GM23338 (cell line): ENCODE results near the gene BST2. TPM values are rescaled to one million over a fixed set of nuclear protein-coding genes. Genes with fewer than 3 reads are reported as not detected.

Experiments
- ATAC-seq: fragments of 200-7000 bp; cut with Tn5 transposase; 3 replicates; pipeline ENCODE4 v1.9.1; 2020
- DNase-seq: peaks from one replicate; pipeline ENCODE4 v3.0.0-alpha.2; 2015; ENCODE audit warnings: low spot score
- H2AFZ ChIP-seq: fragments of 200-600 bp; sonication (generic); 2 replicates; pipeline ENCODE4 v1.8.0; 2016; ENCODE audit warnings: antibody characterized with exemption, mild to moderate bottlenecking, moderate library complexity
- H3F3A ChIP-seq: fragments of 200-600 bp; sonication (generic); replicated peaks from 2 replicates; pipeline ENCODE4 v1.8.0; 2017; ENCODE audit warnings: antibody characterized with exemption, mixed run types, low read depth
- H3K27ac ChIP-seq: fragments of 200-600 bp; sonication (generic); 2 replicates; pipeline ENCODE4 v1.6.1; 2016; ENCODE audit warnings: low read depth
- H3K27me3 ChIP-seq: fragments of 200-600 bp; sonication (generic); 2 replicates; pipeline ENCODE4 v1.8.0; 2016; ENCODE audit warnings: mild to moderate bottlenecking, mixed run types, moderate library complexity; ENCODE audit not compliant: insufficient read depth
- H3K36me3 ChIP-seq: fragments of 200-600 bp; sonication (generic); 2 replicates; pipeline ENCODE4 v1.8.0; 2016; ENCODE audit warnings: mild to moderate bottlenecking; ENCODE audit not compliant: insufficient read depth
- H3K4me1 ChIP-seq: fragments of 200-600 bp; sonication (generic); 2 replicates; pipeline ENCODE4 v1.8.0; 2016; ENCODE audit warnings: mild to moderate bottlenecking, moderate library complexity; ENCODE audit not compliant: insufficient read depth
- H3K4me2 ChIP-seq: fragments of 200-600 bp; sonication (generic); 2 replicates; pipeline ENCODE4 v1.7.1; 2017; ENCODE audit warnings: mixed run types
- H3K4me3 ChIP-seq: fragments of 200-600 bp; sonication (generic); 2 replicates; pipeline ENCODE4 v1.6.1; 2016; ENCODE audit warnings: mixed run types
- H3K79me2 ChIP-seq: fragments of 200-600 bp; sonication (generic); replicated peaks from 2 replicates; pipeline ENCODE4 v1.8.0; 2017; ENCODE audit warnings: mild to moderate bottlenecking; ENCODE audit not compliant: insufficient read depth
- H3K9me2 ChIP-seq: fragments of 200-600 bp; sonication (generic); 2 replicates; pipeline ENCODE4 v1.8.0; 2017; ENCODE audit not compliant: insufficient read depth
- H4K20me1 ChIP-seq: fragments of 200-600 bp; sonication (generic); replicated peaks from 2 replicates; pipeline ENCODE4 v1.8.0; 2017; ENCODE audit warnings: mild to moderate bottlenecking; ENCODE audit not compliant: insufficient read depth
- H3K27ac Mint-ChIP-seq: 2 replicates; pipeline ENCODE4 v1.8.0; 2020; ENCODE audit warnings: inconsistent platforms, mild to moderate bottlenecking, moderate library complexity, mixed read lengths
- H3K27me3 Mint-ChIP-seq: 3 replicates; pipeline ENCODE4 v1.8.0; 2022; ENCODE audit warnings: low read depth, mild to moderate bottlenecking, moderate library complexity, mixed read lengths, inconsistent platforms; ENCODE audit not compliant: insufficient read depth, poor library complexity
- H3K36me3 Mint-ChIP-seq: 3 replicates; pipeline ENCODE4 v1.8.0; 2021; ENCODE audit warnings: low read depth, mild to moderate bottlenecking, inconsistent platforms, moderate library complexity, mixed read lengths
- H3K4me1 Mint-ChIP-seq: 3 replicates; pipeline ENCODE4 v1.8.0; 2020; ENCODE audit warnings: mild to moderate bottlenecking, inconsistent platforms, mixed read lengths
- H3K4me3 Mint-ChIP-seq: 3 replicates; pipeline ENCODE4 v1.8.0; 2021; ENCODE audit warnings: moderate library complexity, mild to moderate bottlenecking, inconsistent platforms, mixed read lengths
- H3K9me3 Mint-ChIP-seq: 3 replicates; pipeline ENCODE4 v1.8.0; 2020; ENCODE audit warnings: moderate library complexity, mild to moderate bottlenecking, inconsistent platforms, mixed read lengths
- CREB1 ChIP-seq: fragments of 250-450 bp; sonication (Bioruptor Pico); IDR thresholded peaks from 2 replicates; pipeline ENCODE4 v1.5.0; 2020; ENCODE audit warnings: low read depth, mild to moderate bottlenecking, moderate library complexity
- CTCF ChIP-seq, 2 experiments: fragments of 200-600 bp in 1 of 2; sonication (generic) in 1 of 2; conservative IDR thresholded peaks; 2 replicates each; pipeline versions ENCODE4 v1.5.1 to v1.6.1; 2016 to 2017; ENCODE audit warnings: antibody characterized with exemption in 2 of 2, low read depth in 2 of 2, mild to moderate bottlenecking in 2 of 2, moderate library complexity in 1 of 2
- ETS1 ChIP-seq: IDR thresholded peaks from 2 replicates; pipeline ENCODE4 v1.6.1; 2016; ENCODE audit warnings: antibody characterized with exemption
- EZH2 ChIP-seq: fragments of 200-600 bp; sonication (generic); IDR thresholded peaks from one replicate; pipeline ENCODE4 v1.8.0; 2017; ENCODE audit warnings: antibody characterized with exemption, mild to moderate bottlenecking, low read depth; ENCODE audit not compliant: unreplicated experiment
- EZH2phosphoT487 ChIP-seq: fragments of 200-600 bp; sonication (generic); IDR thresholded peaks from one replicate; pipeline ENCODE4 v1.8.1; 2018; ENCODE audit warnings: antibody characterized with exemption; ENCODE audit not compliant: unreplicated experiment
- JUNB ChIP-seq: IDR thresholded peaks from one replicate; pipeline ENCODE4 v1.6.1; 2016; ENCODE audit warnings: antibody characterized with exemption; ENCODE audit not compliant: unreplicated experiment
- NANOG ChIP-seq: IDR thresholded peaks from 2 replicates; pipeline ENCODE4 v1.6.1; 2016; ENCODE audit warnings: antibody characterized with exemption, borderline replicate concordance
- POLR2AphosphoS5 ChIP-seq: IDR thresholded peaks from 2 replicates; pipeline ENCODE4 v1.6.1; 2016; ENCODE audit warnings: antibody characterized with exemption, low read depth
- REST ChIP-seq: IDR thresholded peaks from one replicate; pipeline ENCODE4 v1.6.1; 2018; ENCODE audit warnings: antibody characterized with exemption; ENCODE audit not compliant: unreplicated experiment
- STAT1 ChIP-seq: IDR thresholded peaks from one replicate; pipeline ENCODE4 v1.6.1; 2016; ENCODE audit warnings: antibody characterized with exemption; ENCODE audit not compliant: unreplicated experiment
- ZNF114 ChIP-seq: fragments of 250-450 bp; sonication (Bioruptor Pico); IDR thresholded peaks from 2 replicates; pipeline ENCODE4 v1.5.0; 2020; ENCODE audit warnings: mild to moderate bottlenecking, moderate library complexity
- ZNF331 ChIP-seq: fragments of 250-450 bp; sonication (Bioruptor Pico); IDR thresholded peaks from 2 replicates; pipeline ENCODE4 v1.5.0; 2020; ENCODE audit warnings: low read depth, mild to moderate bottlenecking, moderate library complexity
- ZNF462 ChIP-seq: fragments of 250-450 bp; sonication (Bioruptor Pico); IDR thresholded peaks from 2 replicates; pipeline ENCODE4 v1.5.0; 2020; ENCODE audit warnings: mild to moderate bottlenecking, moderate library complexity
- polyA plus RNA-seq: library from polyadenylated mRNA; unstranded; fragments of >200 nt; fragmentation: Nextera tagmentation; extraction: Ambion mirVana; gene quantifications from 2 replicates; pipeline ENCODE4 v1.2.1, GENCODE V29; 2016
- total RNA-seq: library from RNA; depleted of rRNA; stranded (reverse); fragments of >200 nt; shearing (Covaris generic); gene quantifications from 2 replicates; pipeline ENCODE4 v1.2.3, GENCODE V29; 2014

Gene BST2
- total and polyA plus RNA-seq, 2 experiments from 2014 or later: 24.9 to 33.9 TPM

- no peaks in the 10 kb centered on the region for H4K20me1 ChIP-seq
- no peak overlapping the region for H3K4me2 ChIP-seq
- H3K4me3 ChIP-seq: no peak overlapping the region
- ATAC-seq (no peak), DNase-seq (no peak)
- H3K4me3 Mint-ChIP-seq: no peak overlapping the region
- H2AFZ ChIP-seq: no peak overlapping the region
- no peak for TF ChIP-seq ZNF331
- no peak for TF ChIP-seq REST
- no peak for TF ChIP-seq EZH2
- TF ChIP-seq EZH2phosphoT487: no peak
- no peak for TF ChIP-seq JUNB
- TF ChIP-seq ZNF462 (CRISPR knock-in tag): no peak
- TF ChIP-seq CTCF (conservative IDR thresholded peaks at IDR 0.05; ENCODE audit: low read depth in 2 of 2): no peak
- no peak for TF ChIP-seq STAT1
- TF ChIP-seq ZNF114 (CRISPR knock-in tag): no peak
- TF ChIP-seq ETS1: no peak
- TF ChIP-seq CREB1 (CRISPR knock-in tag): no peak
- no peak for TF ChIP-seq NANOG
- no peak for TF ChIP-seq POLR2AphosphoS5
- H3F3A ChIP-seq: no peaks in the 10 kb centered on the region
- H3K4me1 Mint-ChIP-seq: peaks cover 3% of the 10 kb centered on the region; the same call in 2 of the 3 replicates
- H3K27ac Mint-ChIP-seq: no peak overlapping the region
- no peaks in the 10 kb centered on the region for H3K79me2 ChIP-seq
- H3K4me1 ChIP-seq: no peaks in the 10 kb centered on the region; the same call in 1 of the 2 replicates
- no peak overlapping the region for H3K27ac ChIP-seq
- H3K27me3 ChIP-seq: no peaks in the 10 kb centered on the region
- H3K27me3 Mint-ChIP-seq: peaks cover 5% of the 10 kb centered on the region
- H3K36me3 ChIP-seq: no peaks in the 10 kb centered on the region
- H3K36me3 Mint-ChIP-seq: no peaks in the 10 kb centered on the region
- no peaks in the 10 kb centered on the region for H3K9me3 Mint-ChIP-seq
- no peaks in the 10 kb centered on the region for H3K9me2 ChIP-seq
These were observed 40.1 kb downstream of the BST2 start for GRCh38 chr19:17365361-17365760.
